WI38 (cell line): ENCODE data around the gene WHRN.

Source experiments
- H3K4me3 ChIP-seq: 2 replicates; pipeline ENCODE4 v1.5.1; 2011; ENCODE audit warnings: low read depth, mild to moderate bottlenecking, control low read depth, low read length
- TF ChIP-seq, protein P1 (sequence below): IDR thresholded peaks from 2 replicates; pipeline ENCODE4 v1.5.1; 2012; ENCODE audit warnings: low read depth, mild to moderate bottlenecking, control low read depth, low read length

WHRN gene

DNA sequence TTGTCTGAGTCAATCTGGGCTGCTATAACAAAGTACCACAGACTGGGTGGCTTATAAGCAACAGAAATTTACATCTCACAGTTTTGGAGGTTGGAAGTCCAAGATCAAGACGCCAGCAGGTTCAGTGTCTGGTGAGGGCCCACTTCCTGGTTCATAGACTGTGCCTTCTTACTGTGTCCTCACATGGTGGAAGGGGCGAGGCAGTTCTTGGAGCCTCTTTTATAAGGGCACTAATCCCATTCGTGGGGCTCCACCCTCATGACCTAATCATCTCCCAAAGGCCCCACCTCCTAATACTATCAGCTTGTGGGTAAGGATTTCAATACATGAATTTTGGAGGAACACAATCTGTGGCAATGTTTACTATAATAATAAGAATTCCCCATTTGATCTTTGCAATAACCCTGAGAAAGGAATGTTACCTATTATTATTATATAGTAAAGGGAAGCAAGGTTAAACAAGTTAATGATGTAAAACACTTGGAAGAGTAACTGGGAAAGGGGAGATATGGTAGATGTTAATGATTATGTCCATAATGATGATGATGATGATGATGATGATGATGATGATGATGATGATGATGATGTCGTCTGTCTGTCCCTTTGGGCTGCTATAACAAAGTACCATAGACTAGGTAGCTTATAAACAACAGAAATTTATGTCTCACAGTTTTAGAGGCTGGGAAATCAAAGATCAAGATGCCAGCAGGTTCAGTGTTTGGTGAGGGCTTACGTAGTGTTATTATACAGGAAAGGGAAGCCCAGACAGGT, 40.8 kb downstream of the WHRN start:
- TF ChIP-seq, protein P1, sequence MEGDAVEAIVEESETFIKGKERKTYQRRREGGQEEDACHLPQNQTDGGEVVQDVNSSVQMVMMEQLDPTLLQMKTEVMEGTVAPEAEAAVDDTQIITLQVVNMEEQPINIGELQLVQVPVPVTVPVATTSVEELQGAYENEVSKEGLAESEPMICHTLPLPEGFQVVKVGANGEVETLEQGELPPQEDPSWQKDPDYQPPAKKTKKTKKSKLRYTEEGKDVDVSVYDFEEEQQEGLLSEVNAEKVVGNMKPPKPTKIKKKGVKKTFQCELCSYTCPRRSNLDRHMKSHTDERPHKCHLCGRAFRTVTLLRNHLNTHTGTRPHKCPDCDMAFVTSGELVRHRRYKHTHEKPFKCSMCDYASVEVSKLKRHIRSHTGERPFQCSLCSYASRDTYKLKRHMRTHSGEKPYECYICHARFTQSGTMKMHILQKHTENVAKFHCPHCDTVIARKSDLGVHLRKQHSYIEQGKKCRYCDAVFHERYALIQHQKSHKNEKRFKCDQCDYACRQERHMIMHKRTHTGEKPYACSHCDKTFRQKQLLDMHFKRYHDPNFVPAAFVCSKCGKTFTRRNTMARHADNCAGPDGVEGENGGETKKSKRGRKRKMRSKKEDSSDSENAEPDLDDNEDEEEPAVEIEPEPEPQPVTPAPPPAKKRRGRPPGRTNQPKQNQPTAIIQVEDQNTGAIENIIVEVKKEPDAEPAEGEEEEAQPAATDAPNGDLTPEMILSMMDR = no peak

DNA sequence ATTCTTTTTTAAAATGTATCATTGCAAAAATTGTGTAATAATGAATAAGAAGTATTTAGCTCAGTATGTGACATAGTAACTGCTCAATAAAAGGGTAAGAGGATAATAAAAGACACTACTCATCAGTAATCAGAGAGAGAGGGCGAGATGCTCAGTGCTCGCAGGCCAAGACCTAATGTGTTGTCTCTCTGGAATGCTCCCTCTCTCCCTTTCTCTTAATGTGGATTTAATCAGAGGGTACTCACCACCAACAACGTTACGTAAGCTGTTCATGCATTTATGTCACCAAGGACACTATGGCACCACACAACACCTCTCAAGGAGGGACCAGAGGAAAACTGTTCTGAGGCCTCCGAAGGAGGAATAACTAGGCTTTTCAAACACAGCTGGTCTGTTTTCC, 42.5 kb downstream of the WHRN start:
- no peak overlapping the region for H3K4me3 ChIP-seq
- TF ChIP-seq, protein P1 = no peak

More for the DNA sequence above, 40.8 kb downstream of the WHRN start:
- no peak overlapping the region for H3K4me3 ChIP-seq

DNA sequence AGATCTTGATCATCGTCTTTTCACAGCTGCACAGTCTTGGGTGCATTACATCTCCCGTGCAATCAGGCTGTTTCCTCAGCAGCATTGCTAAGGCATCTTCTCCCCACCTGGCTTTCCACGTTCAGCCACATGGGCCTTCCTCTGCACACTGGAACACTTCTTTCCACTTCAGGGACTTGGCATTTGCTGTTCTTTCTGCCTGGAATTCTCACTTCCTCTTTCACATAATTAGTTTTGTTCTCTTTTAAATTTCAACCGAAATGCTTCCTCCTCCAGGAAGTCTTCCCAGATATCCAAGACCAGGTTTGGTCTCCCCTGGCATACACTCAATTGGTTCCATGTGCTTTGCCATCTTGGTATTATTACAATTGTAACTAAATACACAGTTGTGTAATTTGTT, 43.8 kb downstream of the WHRN start:
- TF ChIP-seq, protein P1 = no peak
- H3K4me3 ChIP-seq = no peak overlapping the region

DNA sequence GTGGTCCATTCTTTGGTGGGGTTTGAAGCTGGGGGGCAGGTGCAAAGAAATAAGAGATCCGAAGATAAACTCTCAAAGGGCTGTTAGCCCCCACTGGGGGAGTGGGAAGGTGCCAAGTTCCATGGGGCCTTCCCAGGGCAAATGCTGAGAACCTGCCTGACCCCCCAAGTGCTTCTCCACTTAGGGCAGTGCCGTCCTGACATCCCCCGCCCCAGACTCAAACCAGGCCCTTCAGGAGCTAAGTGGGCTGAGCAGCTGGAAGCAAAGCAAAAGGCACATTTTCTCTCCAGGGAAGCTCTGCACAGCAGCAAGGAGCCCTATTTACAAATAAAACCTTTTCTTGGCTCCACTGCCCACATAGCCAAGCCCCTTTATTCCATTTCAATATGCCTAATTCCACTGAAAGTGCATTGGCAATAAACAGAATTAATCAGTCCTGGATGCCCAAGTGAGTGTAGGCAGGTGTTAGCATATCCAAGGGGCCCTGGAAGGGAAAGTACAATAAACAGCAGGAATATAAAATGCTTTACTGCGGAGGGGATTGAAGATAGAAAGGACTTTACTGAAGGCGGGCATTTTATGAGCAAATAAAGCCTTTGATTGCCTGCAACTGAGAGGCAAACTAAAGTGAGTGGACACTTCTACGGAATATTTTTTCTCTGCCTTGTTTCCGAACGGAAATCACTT, 44.6 kb downstream of the WHRN start:
- H3K4me3 ChIP-seq = no peak overlapping the region
- TF ChIP-seq, protein P1 = no peak

DNA sequence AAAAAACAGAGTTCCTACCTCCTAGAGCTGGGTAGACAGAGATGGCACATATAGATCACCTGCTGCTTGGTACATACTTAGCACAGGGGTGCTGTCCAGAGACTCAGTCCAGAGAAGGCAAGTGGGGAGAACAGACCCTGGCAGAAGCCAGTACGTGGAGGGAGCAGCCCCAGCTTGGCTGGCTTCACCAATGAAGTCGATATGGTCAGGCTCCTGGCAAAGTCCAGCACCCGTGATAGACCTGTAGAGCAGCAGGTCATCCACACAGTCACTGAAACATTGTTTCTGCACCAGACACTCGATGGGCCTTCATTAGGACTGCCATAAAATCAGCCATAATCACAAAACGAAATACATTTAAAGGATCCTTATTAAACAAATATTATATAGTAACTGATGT, 45.8 kb downstream of the WHRN start:
- no peak overlapping the region for H3K4me3 ChIP-seq
- TF ChIP-seq, protein P1 = no peak

DNA sequence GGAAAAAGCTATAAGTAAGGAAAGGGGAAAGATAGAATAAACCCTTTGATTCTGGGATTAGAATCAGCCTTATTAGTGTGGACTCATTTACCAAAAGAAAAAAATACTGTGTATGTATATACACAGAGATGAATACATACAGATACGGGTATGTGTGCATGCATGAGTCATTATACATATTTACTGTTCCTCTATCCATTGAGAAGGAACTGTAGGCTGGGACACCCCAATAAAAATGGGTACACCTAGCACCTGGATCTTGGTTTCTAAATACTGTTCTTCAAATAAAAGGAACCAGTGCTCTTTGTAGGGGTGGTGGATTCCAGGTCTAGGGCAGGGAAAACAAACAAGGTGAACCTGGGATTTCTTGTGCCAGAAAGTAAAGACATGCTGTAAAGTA, 48.3 kb downstream of the WHRN start:
- H3K4me3 ChIP-seq = no peak overlapping the region
- TF ChIP-seq, protein P1 = no peak

DNA sequence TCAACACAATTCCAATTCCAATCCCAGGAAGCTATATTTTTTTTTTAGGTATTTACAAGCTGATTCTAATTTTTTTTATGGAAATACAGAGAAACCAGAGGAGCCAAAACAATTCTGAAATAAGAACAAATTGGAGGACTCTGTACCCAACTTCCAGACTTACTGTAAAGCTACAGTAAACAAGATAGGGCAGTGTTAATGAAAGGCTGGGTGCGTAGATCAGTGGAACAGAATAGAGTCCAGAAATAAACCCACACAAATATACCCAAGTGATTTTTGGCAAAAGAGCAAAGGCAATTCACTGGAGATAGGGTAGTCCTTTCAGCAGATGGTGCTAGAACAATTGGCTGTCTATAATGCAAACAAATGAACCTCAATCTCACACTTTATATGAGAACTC, 50.6 kb downstream of the WHRN start:
- no peak overlapping the region for H3K4me3 ChIP-seq
- TF ChIP-seq, protein P1 = no peak
